HepG2 (cell line): Measurements from ENCODE around the gene THEMIS. TPM values are rescaled to one million over a fixed set of nuclear protein-coding genes. Genes with fewer than 3 reads are reported as not detected.

Experiments used
- ATAC-seq: fragments of 200-7000 bp; cut with Tn5 transposase; 3 replicates; pipeline ENCODE4 v1.9.1; 2020; ENCODE audit warnings: mild to moderate bottlenecking, moderate library complexity
- BruUV-seq: library from RNA; stranded (reverse); fragments of 400-500 nt; replicated peaks from 2 replicates; lab custom pipeline; 2021; lab: Mats Ljungman, UMichigan
- CTCF ChIA-PET: fragments of 300-600 bp; formaldehyde crosslinking; extraction: SDS; loops from one replicate; lab custom pipeline; 2021; ENCODE audit warnings: low total read pairs, inconsistent platforms, low intra/inter-chr PET ratio; lab: Yijun Ruan, JAX
- POLR2A ChIA-PET: fragments of 350-600 bp; sonication (Branson Sonifier 250); formaldehyde crosslinking; loops from one replicate; lab custom pipeline; 2020; ENCODE audit warnings: antibody characterized with exemption, inconsistent platforms; lab: Yijun Ruan, JAX
- DNase-seq: peaks from one replicate; pipeline ENCODE4 v3.0.0-alpha.2; 2015; ENCODE audit warnings: low spot score
- FAIRE-seq: peaks from 3 replicates; lab custom pipeline; 2011; peaks lifted over from hg19 to GRCh38; lab: Jason Lieb, UNC
- H2AFZ ChIP-seq: one replicate; pipeline ENCODE4 v1.6.1; 2011; ENCODE audit warnings: low read length, inconsistent platforms
- H3K27ac ChIP-seq: fragments of 300-600 bp; 3 replicates; pipeline ENCODE4 v1.8.0; 2011; ENCODE audit warnings: mixed run types, mild to moderate bottlenecking, mixed read lengths, low read length, inconsistent platforms; ENCODE audit not compliant: insufficient read depth; ENCODE audit errors: extremely low read length
- H3K27me3 ChIP-seq, 2 experiments: fragments of 200-600 bp in 1 of 2; 2 replicates in 1 of 2; 3 replicates in 1 of 2; pipeline versions ENCODE4 v1.6.0 to v1.8.0; 2011; ENCODE audit warnings: low read length in 2 of 2, mild to moderate bottlenecking in 2 of 2, moderate library complexity in 2 of 2, inconsistent platforms in 1 of 2; ENCODE audit not compliant: insufficient read depth in 2 of 2, control insufficient read depth in 1 of 2
- H3K36me3 ChIP-seq, 2 experiments: fragments of 200-600 bp in 1 of 2; replicated peaks in 1 of 2; 2 replicates in 1 of 2; 3 replicates in 1 of 2; pipeline versions ENCODE4 v1.5.1 to v1.8.0; 2011; ENCODE audit warnings: low read length in 2 of 2, inconsistent platforms in 1 of 2; ENCODE audit not compliant: insufficient read depth in 2 of 2, control insufficient read depth in 1 of 2
- H3K4me1 ChIP-seq: 2 replicates; pipeline ENCODE4 v1.5.1; 2012; ENCODE audit warnings: low read length, inconsistent platforms; ENCODE audit not compliant: insufficient read depth
- H3K4me2 ChIP-seq: 2 replicates; pipeline ENCODE4 v1.6.0; 2011; ENCODE audit warnings: low read depth, low read length, inconsistent platforms
- H3K4me3 ChIP-seq, 3 experiments: fragments of 200-600 bp in 1 of 3; sonication (generic), shearing (Covaris generic) in 1 of 3; replicated peaks in 1 of 3; 2 replicates each; pipeline ENCODE4 v1.5.1; 2011 to 2016; ENCODE audit warnings: low read length in 3 of 3, inconsistent platforms in 2 of 3, low read depth in 2 of 3, mild to moderate bottlenecking in 2 of 3, control low read depth in 1 of 3, mixed read lengths in 1 of 3; ENCODE audit not compliant: insufficient read depth in 1 of 3
- H3K79me2 ChIP-seq: one replicate; pipeline ENCODE4 v1.6.1; 2011; ENCODE audit warnings: low read length, inconsistent platforms; ENCODE audit not compliant: insufficient read depth
- H3K9ac ChIP-seq: 2 replicates; pipeline ENCODE4 v1.6.0; 2011; ENCODE audit warnings: mild to moderate bottlenecking, low read depth, low read length, inconsistent platforms; ENCODE audit not compliant: insufficient read depth
- H3K9me3 ChIP-seq: 2 replicates; pipeline ENCODE4 v1.5.1; 2012; ENCODE audit warnings: mild to moderate bottlenecking, low read length
- H4K20me1 ChIP-seq: 2 replicates; pipeline ENCODE4 v1.6.0; 2011; ENCODE audit warnings: inconsistent platforms, mild to moderate bottlenecking, low read length, moderate library complexity; ENCODE audit not compliant: insufficient read depth
- HOXD1 ChIP-seq: sonication (generic); formaldehyde crosslinking; IDR thresholded peaks from 2 replicates; pipeline ENCODE4 v1.5.0; 2020; ENCODE audit warnings: missing genetic modification reagents
- KAT7 ChIP-seq: IDR thresholded peaks from 2 replicates; pipeline ENCODE4 v1.6.1; 2018; ENCODE audit warnings: borderline replicate concordance, missing compliant biosample characterization
- MED13 ChIP-seq: sonication (generic); formaldehyde crosslinking; IDR thresholded peaks from 2 replicates; pipeline ENCODE4 v1.5.0; 2020; ENCODE audit warnings: missing genetic modification reagents
- MYNN ChIP-seq: sonication (generic); formaldehyde crosslinking; IDR thresholded peaks from 2 replicates; pipeline ENCODE4 v1.4.0; 2020; ENCODE audit warnings: mild to moderate bottlenecking, low read depth, missing genetic modification reagents
- NFKBIZ ChIP-seq: IDR thresholded peaks from 2 replicates; pipeline ENCODE4 v1.6.1; 2018; ENCODE audit warnings: missing genetic modification reagents, missing compliant biosample characterization
- PLRG1 ChIP-seq: fragments of 450-650 bp; conservative IDR thresholded peaks from 2 replicates; pipeline ENCODE4 v1.6.1; 2016
- REPIN1 ChIP-seq: sonication (generic); formaldehyde crosslinking; IDR thresholded peaks from 2 replicates; pipeline ENCODE4 v1.8.0; 2022; ENCODE audit warnings: missing genetic modification reagents, low read depth, mild to moderate bottlenecking, borderline replicate concordance
- SAP130 ChIP-seq: IDR thresholded peaks from 2 replicates; pipeline ENCODE4 v1.6.1; 2016; ENCODE audit warnings: low read depth
- SUZ12 ChIP-seq: fragments of 150-350 bp; IDR thresholded peaks from 2 replicates; pipeline ENCODE4 v1.6.1; 2014; ENCODE audit warnings: low read depth, low read length
- TCF12 ChIP-seq, 2 experiments: fragments of 450-650 bp in 1 of 2; sonication (generic) in 1 of 2; formaldehyde crosslinking in 1 of 2; IDR thresholded peaks; 2 replicates each; pipeline versions ENCODE4 v1.6.1 to v1.8.0; 2017 to 2022; ENCODE audit warnings: antibody characterized with exemption in 1 of 2, mild to moderate bottlenecking in 1 of 2, missing genetic modification reagents in 1 of 2, moderate library complexity in 1 of 2
- XBP1 ChIP-seq: sonication (generic); formaldehyde crosslinking; IDR thresholded peaks from 2 replicates; pipeline ENCODE4 v1.5.0; 2020; ENCODE audit warnings: missing genetic modification reagents
- YEATS2 ChIP-seq: sonication (generic); formaldehyde crosslinking; IDR thresholded peaks from 2 replicates; pipeline ENCODE4 v1.4.0; 2020; ENCODE audit warnings: missing genetic modification reagents, borderline replicate concordance
- ZBTB7B ChIP-seq: sonication (generic); formaldehyde crosslinking; IDR thresholded peaks from 2 replicates; pipeline ENCODE4 v1.4.0; 2020; ENCODE audit warnings: missing genetic modification reagents
- ZMAT5 ChIP-seq: sonication (generic); formaldehyde crosslinking; IDR thresholded peaks from 2 replicates; pipeline ENCODE4 v1.5.0; 2020; ENCODE audit warnings: mild to moderate bottlenecking, low read depth, missing genetic modification reagents, borderline replicate concordance
- ZNF34 ChIP-seq: sonication (generic); formaldehyde crosslinking; IDR thresholded peaks from 2 replicates; pipeline ENCODE4 v1.4.0; 2020; ENCODE audit warnings: mild to moderate bottlenecking, missing genetic modification reagents, borderline replicate concordance
- ZNF839 ChIP-seq: sonication (generic); formaldehyde crosslinking; IDR thresholded peaks from 2 replicates; pipeline ENCODE4 v1.4.0; 2020; ENCODE audit warnings: missing genetic modification reagents, mild to moderate bottlenecking, borderline replicate concordance
- ZNF891 ChIP-seq: sonication (generic); formaldehyde crosslinking; IDR thresholded peaks from 2 replicates; pipeline ENCODE4 v1.5.0; 2020; ENCODE audit warnings: mild to moderate bottlenecking, missing genetic modification reagents
- WGBS: methylation state at CpG from one replicate; pipeline ENCODE4 v1.1.6; 2017; ENCODE audit warnings: low lambda C conversion rate; 5-methylcytosine and 5-hydroxymethylcytosine counted together
- in situ Hi-C: cut with HindIII; loops from 2 replicates; pipeline ENCODE4 v1.10.0; 2017; ENCODE audit warnings: low pct_unique_long_range_greater_than_20kb; ENCODE audit not compliant: extremely low pct_ligation_motif_present
- intact Hi-C: fragments of 100-400 bp; cut with micrococcal nuclease; formaldehyde crosslinking; loops from one replicate; pipeline ENCODE4 v1.10.0; 2022; ENCODE audit not compliant: unreplicated experiment
- polyA plus RNA-seq, 8 experiments: library from polyadenylated mRNA; depleted of rRNA in 3 of 8; stranded (reverse) in 7 of 8; unstranded in 1 of 8; fragments of >200 nt; fragmentation: Illumina TruSeq in 4 of 8; extraction: Trizol in 4 of 8; gene quantifications; 2 replicates each; pipeline versions ENCODE4 v1.2.1 to v1.2.3, GENCODE V29; 2011 to 2016; ENCODE audit warnings: low read depth in 4 of 8, missing spikeins in 1 of 8, mixed read lengths in 1 of 8; ENCODE audit not compliant: insufficient read depth in 1 of 8
- total RNA-seq, 5 experiments: library from RNA; depleted of rRNA; stranded (reverse); fragments of >200 nt; fragmentation: Illumina TruSeq; extraction: Trizol; gene quantifications; 2 replicates each; pipeline ENCODE4 v1.2.3, GENCODE V29; 2016; ENCODE audit warnings: low read depth in 1 of 5

THEMIS gene
- total and polyA plus RNA-seq, 2 of the 13 experiments (the other 11 are each of a cell fraction or from before 2014, with no cell fraction given) = not detected

GRCh38 chr6:127924440-127924839 lies 23.6 kb upstream of the THEMIS start:
- intact Hi-C loops = no loop called here
- Histone ChIP-seq H3K36me3 (no peaks in the 10 kb centered on the region), H3K4me2 (no peak overlapping the region), H4K20me1 (no peaks in the 10 kb centered on the region), H2AFZ (no peak overlapping the region), H3K4me1 (peaks cover 5% of the 10 kb centered on the region; the same call in 1 of the 2 replicates), H3K27me3 (no peaks in the 10 kb centered on the region), H3K9ac (no peak overlapping the region), H3K9me3 (peaks cover 8% of the 10 kb centered on the region; the same call in 1 of the 2 replicates), H3K79me2 (no peaks in the 10 kb centered on the region), H3K4me3 (no peak overlapping the region), H3K27ac (no peak overlapping the region)
- in situ Hi-C loops = no loop called here
- FAIRE-seq (no peak), ATAC-seq (no peak), DNase-seq (no peak)
- ChIA-PET CTCF (no interaction called here), POLR2A (no interaction called here)
- no peak for TF ChIP-seq SAP130 (CRISPR knock-in tag)
- no peak for TF ChIP-seq REPIN1
- TF ChIP-seq ZBTB7B (CRISPR knock-in tag) = no peak
- no peak for TF ChIP-seq PLRG1
- no peak for TF ChIP-seq TCF12 (IDR thresholded peaks at IDR 0.05)
- TF ChIP-seq TCF12 (CRISPR knock-in tag; IDR thresholded peaks at IDR 0.05) = no peak
- TF ChIP-seq MED13 (CRISPR knock-in tag) = no peak
- no peak for TF ChIP-seq ZNF34
- no peak for TF ChIP-seq YEATS2 (CRISPR knock-in tag)
- TF ChIP-seq NFKBIZ (CRISPR knock-in tag) = no peak
- TF ChIP-seq SUZ12 = no peak
- no peak for TF ChIP-seq ZMAT5
- no peak for TF ChIP-seq KAT7 (CRISPR knock-in tag)
- no peak for TF ChIP-seq MYNN (CRISPR knock-in tag)
- TF ChIP-seq HOXD1 = no peak
- no peak for TF ChIP-seq XBP1 (CRISPR knock-in tag)
- TF ChIP-seq ZNF891 (CRISPR knock-in tag) = no peak
- TF ChIP-seq ZNF839 (CRISPR knock-in tag) = no peak
- 13% methylated on average over 2 of the region's 2 CpGs for WGBS
- no TSS peak for BruUV-seq
